Gastrocnemius medialis (tissue), 4 donors: ENCODE data around the gene ACAN.

Experiments
- POLR2A ChIP-seq, 2 donors: fragments of 450-650 bp; IDR thresholded peaks; one replicate each; pipeline ENCODE4 v1.6.1; 2017; ENCODE audit warnings: antibody characterized with exemption in 2 of 2, mild to moderate bottlenecking in 2 of 2, moderate library complexity in 2 of 2
- TF ChIP-seq, protein P1 (sequence below), 5 experiments: fragments of 450-650 bp in 3 of 5; fragments of 200-600 bp in 2 of 5; sonication (generic) in 2 of 5; IDR thresholded peaks in 4 of 5; conservative IDR thresholded peaks in 1 of 5; 1 replicate in 4 of 5; 2 replicates in 1 of 5; pipeline ENCODE4 v1.5.1; 2016 to 2019; ENCODE audit warnings: antibody characterized with exemption in 5 of 5, mild to moderate bottlenecking in 3 of 5, moderate library complexity in 3 of 5

GRCh38 chr15:88899251-88899650, 96.0 kb downstream of the ACAN start:
- TF ChIP-seq, protein P1, sequence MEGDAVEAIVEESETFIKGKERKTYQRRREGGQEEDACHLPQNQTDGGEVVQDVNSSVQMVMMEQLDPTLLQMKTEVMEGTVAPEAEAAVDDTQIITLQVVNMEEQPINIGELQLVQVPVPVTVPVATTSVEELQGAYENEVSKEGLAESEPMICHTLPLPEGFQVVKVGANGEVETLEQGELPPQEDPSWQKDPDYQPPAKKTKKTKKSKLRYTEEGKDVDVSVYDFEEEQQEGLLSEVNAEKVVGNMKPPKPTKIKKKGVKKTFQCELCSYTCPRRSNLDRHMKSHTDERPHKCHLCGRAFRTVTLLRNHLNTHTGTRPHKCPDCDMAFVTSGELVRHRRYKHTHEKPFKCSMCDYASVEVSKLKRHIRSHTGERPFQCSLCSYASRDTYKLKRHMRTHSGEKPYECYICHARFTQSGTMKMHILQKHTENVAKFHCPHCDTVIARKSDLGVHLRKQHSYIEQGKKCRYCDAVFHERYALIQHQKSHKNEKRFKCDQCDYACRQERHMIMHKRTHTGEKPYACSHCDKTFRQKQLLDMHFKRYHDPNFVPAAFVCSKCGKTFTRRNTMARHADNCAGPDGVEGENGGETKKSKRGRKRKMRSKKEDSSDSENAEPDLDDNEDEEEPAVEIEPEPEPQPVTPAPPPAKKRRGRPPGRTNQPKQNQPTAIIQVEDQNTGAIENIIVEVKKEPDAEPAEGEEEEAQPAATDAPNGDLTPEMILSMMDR (IDR thresholded peaks at IDR 0.05 in 4 of 5, conservative IDR thresholded peaks at IDR 0.05 in 1 of 5), result no peak
- no peak for TF ChIP-seq POLR2A (IDR thresholded peaks at IDR 0.05)
